ENCODE measurements around the gene HOXD10. TPM values are rescaled to one million over a fixed set of nuclear protein-coding genes. Genes with fewer than 3 reads are reported as not detected.

The HOXD10 gene
- total and polyA plus RNA-seq, 9 donors: 0.38 to 8.1 (median 1.1) TPM

DNA sequence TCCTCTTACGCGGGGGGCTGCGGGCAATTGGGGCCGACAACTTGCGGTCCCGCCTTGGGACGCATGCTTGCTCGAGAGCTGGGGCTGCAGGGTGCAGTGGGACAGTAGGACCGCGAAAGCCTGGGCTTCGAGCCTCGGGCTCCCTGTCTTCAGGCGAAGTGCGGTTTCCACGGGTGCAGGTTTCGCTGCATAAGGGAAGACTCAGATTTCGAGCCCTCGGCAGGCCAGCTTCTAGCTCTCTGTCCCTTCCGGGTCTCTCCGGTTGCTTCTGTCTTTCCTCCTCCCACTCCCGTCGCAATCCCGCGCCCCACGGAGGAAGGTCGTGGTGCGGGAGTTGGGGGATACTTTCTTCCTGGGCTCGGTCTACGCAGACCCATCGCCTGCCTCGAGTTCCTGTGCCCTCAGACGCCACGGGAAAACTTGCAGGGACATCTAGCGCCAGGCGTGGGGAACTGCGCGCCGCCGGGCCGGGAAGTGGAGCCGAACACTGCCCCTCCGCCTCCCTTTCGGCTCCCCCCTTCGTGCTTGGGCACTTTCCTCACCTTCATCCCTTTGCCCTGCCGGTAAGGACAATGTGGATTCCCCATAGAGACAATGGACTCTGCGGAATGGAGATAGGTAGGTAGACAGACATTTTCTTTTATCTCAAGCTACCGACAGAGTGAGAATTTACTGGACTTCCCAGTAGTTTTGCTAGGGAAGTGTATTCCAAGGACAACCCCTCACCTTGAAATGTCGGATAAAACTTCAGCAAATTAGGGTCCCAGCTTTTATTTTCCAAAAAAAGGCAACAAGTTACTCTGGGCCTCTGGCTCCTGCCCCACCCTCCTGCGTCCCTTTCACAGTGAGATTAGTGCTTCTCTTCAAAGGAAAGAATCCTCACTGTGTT is 28.3 kb upstream of the HOXD10 start:
- peak in 3 of 5 donors; percentile 41 to 65 (median 51) for DNase-seq
- Histone ChIP-seq H3K27me3 (peaks cover 7% of the 10 kb centered on the region), H3K4me1 (ENCODE audit: insufficient read depth) (peaks cover 6% of the 10 kb centered on the region), H3K9me3 (no peaks in the 10 kb centered on the region), H3K36me3 (no peaks in the 10 kb centered on the region), H3K4me3 (no peak overlapping the region), H3K27ac (no peak overlapping the region)
- intact Hi-C loops (cut with DNase I): loop anchor here in 1 of 4 donors (10.0 kb wide), 1 partner anchor 403 kb away; no protein-coding TSS in a partner anchor
- WGBS, 3 donors: 4 to 7% (median 4%) methylated on average over 46 to 49 of the region's 49 CpGs
- TF ChIP-seq, protein P1, sequence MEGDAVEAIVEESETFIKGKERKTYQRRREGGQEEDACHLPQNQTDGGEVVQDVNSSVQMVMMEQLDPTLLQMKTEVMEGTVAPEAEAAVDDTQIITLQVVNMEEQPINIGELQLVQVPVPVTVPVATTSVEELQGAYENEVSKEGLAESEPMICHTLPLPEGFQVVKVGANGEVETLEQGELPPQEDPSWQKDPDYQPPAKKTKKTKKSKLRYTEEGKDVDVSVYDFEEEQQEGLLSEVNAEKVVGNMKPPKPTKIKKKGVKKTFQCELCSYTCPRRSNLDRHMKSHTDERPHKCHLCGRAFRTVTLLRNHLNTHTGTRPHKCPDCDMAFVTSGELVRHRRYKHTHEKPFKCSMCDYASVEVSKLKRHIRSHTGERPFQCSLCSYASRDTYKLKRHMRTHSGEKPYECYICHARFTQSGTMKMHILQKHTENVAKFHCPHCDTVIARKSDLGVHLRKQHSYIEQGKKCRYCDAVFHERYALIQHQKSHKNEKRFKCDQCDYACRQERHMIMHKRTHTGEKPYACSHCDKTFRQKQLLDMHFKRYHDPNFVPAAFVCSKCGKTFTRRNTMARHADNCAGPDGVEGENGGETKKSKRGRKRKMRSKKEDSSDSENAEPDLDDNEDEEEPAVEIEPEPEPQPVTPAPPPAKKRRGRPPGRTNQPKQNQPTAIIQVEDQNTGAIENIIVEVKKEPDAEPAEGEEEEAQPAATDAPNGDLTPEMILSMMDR (IDR thresholded peaks at IDR 0.05): peak in 1 of 3 donors; percentile 44
- no peak for TF ChIP-seq POLR2A (IDR thresholded peaks at IDR 0.05)

DNA sequence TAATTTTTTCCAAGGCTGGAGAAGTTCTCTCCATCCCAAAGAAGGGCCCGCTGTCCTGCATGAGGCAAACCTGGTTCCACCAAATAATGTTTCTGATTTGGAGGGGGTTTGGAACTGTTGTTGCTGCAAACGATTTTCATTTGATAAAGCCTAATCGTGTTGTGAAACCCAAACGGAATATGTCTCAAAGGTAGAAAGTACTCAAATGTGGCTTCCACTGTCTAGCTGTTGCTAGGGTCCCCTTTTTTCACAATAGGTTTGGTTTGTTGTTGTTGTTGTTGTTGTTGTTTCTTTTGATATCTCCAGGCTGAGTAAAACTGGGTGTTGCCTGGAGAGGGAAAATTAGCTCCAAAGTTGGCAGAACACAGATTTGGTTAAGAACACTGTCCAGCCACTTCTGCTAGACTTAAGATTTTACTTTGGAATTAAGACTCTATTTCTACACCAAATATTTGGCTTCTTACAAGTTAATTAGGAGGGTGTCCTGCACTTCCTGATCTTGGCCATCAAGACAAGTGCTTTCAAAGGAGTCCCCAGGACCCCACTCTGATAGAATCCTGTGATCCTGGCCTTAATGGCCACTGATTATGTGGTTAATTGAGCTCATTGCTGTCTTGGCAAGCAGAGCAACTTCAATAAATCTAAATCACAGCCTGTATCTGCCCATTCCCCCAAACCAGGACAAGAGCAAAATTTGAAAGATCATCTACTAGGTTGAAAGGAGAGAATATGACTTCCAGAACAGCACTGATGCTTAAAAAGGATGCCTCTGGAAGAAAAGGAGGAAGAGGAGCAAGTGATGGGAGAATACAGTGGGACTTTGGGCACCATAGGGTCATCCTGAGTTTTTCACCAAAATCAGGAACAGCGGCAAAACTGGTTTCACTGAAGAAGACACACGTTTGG is 27.4 kb upstream of the HOXD10 start:
- Histone ChIP-seq H3K9me3 (no peaks in the 10 kb centered on the region), H3K4me1 (ENCODE audit: insufficient read depth) (peaks cover 7% of the 10 kb centered on the region)

DNA sequence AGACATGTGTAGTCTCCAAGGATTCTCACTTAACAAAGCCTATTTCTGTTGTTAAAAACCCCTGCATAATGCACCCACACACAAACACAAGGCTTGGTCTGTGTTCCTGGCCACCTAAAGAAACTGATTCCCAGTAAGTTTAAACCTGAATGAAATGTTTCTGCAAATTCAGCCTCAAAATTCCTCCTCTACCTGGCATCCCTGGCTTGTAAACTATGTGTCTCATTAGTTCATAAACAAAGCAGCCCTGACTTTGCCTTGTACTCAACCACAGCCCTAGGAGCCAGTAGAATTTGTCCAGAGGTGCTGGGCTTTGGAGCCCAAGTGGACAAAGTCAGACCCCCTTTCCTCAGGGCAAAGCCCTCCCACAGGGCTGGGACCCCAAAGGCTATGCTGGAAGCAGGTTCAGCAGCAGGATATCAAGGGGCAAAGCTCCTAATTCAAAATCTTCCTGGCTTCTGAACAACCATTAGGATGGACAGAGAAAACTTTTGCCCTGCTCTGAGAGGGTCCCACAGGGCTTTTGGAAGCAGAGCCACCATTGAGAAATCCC is 26.7 kb upstream of the HOXD10 start:
- no peaks in the 10 kb centered on the region for H3K9me3 ChIP-seq
- H3K4me1 ChIP-seq (ENCODE audit: insufficient read depth): peaks cover 7% of the 10 kb centered on the region
- intact Hi-C loops (cut with DNase I): loop anchor here in 2 of 4 donors (10.0 kb wide), 1 partner anchor 405 kb away; no protein-coding TSS in a partner anchor
- peaks cover 12% of the 10 kb centered on the region for H3K27me3 ChIP-seq
- H3K4me3 ChIP-seq: no peak overlapping the region
- no peak overlapping the region for H3K27ac ChIP-seq
- H3K36me3 ChIP-seq: no peaks in the 10 kb centered on the region
- TF ChIP-seq POLR2A (IDR thresholded peaks at IDR 0.05) (no peak), EP300 (IDR thresholded peaks at IDR 0.05) (no peak)
- TF ChIP-seq, protein P1 (IDR thresholded peaks at IDR 0.05): no peak
- DNase-seq: no peak

More for the DNA sequence above, 27.4 kb upstream of the HOXD10 start:
- peaks cover 12% of the 10 kb centered on the region for H3K27me3 ChIP-seq
- intact Hi-C loops (cut with DNase I): loop anchor here in 1 of 4 donors (10.0 kb wide), 1 partner anchor 404 kb away; no protein-coding TSS in a partner anchor
- H3K36me3 ChIP-seq: no peaks in the 10 kb centered on the region
- H3K27ac ChIP-seq: no peak overlapping the region
- H3K4me3 ChIP-seq: no peak overlapping the region
- 8 to 14% (median 8%) methylated on average over 6 of the region's 6 CpGs for WGBS, 3 donors
- no peak for DNase-seq
- no peak for TF ChIP-seq EP300 (IDR thresholded peaks at IDR 0.05)
- no peak for TF ChIP-seq POLR2A (IDR thresholded peaks at IDR 0.05)
- TF ChIP-seq, protein P1 (IDR thresholded peaks at IDR 0.05): no peak

DNA sequence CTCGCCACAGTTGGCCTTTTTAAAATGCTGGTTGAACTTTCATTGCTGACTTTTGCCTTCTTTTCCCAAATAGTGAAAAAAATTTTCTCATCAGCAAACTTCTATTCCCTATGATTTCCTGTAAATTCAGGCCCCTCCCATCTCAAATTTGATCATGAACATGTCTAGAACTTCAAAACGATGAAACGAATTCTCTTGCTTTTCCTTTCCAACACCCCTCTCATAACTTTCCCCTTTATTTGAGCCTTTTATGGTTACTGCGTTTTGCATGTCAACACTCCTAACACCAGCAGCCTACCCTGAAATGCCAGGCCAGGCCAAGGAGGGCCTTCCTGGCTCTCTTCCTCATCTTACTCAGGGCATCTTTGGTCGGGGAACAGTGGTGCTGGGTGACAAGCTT is 25.7 kb upstream of the HOXD10 start:
- TF ChIP-seq POLR2A (IDR thresholded peaks at IDR 0.05): no peak
- no peak for TF ChIP-seq EP300 (IDR thresholded peaks at IDR 0.05)
- TF ChIP-seq, protein P1 (IDR thresholded peaks at IDR 0.05): no peak
- WGBS, 3 donors: 27 to 34% (median 33%) methylated on average over 5 of the region's 5 CpGs
- H3K36me3 ChIP-seq: no peaks in the 10 kb centered on the region
- H3K4me1 ChIP-seq (ENCODE audit: insufficient read depth): peaks cover 7% of the 10 kb centered on the region
- DNase-seq: no peak
- no peak overlapping the region for H3K27ac ChIP-seq
- intact Hi-C loops (cut with DNase I): loop anchor here in 1 of 4 donors (10.0 kb wide), 1 partner anchor 406 kb away; no protein-coding TSS in a partner anchor
- H3K27me3 ChIP-seq: peaks cover 18% of the 10 kb centered on the region
- H3K9me3 ChIP-seq: no peaks in the 10 kb centered on the region
- no peak overlapping the region for H3K4me3 ChIP-seq

Measured in ovary (tissue), 9 donors.